Measurements from ENCODE around the gene USF3.

GRCh38 chr3:113658107-113658506 is 38.3 kb downstream of the USF3 start:
- TF ChIP-seq, protein P1, sequence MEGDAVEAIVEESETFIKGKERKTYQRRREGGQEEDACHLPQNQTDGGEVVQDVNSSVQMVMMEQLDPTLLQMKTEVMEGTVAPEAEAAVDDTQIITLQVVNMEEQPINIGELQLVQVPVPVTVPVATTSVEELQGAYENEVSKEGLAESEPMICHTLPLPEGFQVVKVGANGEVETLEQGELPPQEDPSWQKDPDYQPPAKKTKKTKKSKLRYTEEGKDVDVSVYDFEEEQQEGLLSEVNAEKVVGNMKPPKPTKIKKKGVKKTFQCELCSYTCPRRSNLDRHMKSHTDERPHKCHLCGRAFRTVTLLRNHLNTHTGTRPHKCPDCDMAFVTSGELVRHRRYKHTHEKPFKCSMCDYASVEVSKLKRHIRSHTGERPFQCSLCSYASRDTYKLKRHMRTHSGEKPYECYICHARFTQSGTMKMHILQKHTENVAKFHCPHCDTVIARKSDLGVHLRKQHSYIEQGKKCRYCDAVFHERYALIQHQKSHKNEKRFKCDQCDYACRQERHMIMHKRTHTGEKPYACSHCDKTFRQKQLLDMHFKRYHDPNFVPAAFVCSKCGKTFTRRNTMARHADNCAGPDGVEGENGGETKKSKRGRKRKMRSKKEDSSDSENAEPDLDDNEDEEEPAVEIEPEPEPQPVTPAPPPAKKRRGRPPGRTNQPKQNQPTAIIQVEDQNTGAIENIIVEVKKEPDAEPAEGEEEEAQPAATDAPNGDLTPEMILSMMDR (IDR thresholded peaks at IDR 0.05): no peak
- no peak for TF ChIP-seq POLR2A (IDR thresholded peaks at IDR 0.05)
- TF ChIP-seq EP300 (IDR thresholded peaks at IDR 0.05): no peak
- no peak for TF ChIP-seq POLR2AphosphoS5 (IDR thresholded peaks at IDR 0.05)

All from upper lobe of left lung (tissue), 4 donors.